PC-3 (cell line): ENCODE data around the gene FOXO4. TPM values are rescaled to one million over a fixed set of nuclear protein-coding genes. Genes with fewer than 3 reads are reported as not detected.

Source experiments
- ATAC-seq: fragments of 200-7000 bp; cut with Tn5 transposase; 2 replicates; pipeline ENCODE4 v1.9.1; 2020; ENCODE audit warnings: mild to moderate bottlenecking, moderate library complexity
- BruUV-seq: library from RNA; stranded (reverse); fragments of 400-500 nt; replicated peaks from 2 replicates; lab custom pipeline; 2021; lab: Mats Ljungman, UMichigan
- CTCF ChIA-PET: fragments of 300-600 bp; sonication (Branson Sonifier 250); formaldehyde crosslinking; loops from one replicate; lab custom pipeline; 2022; ENCODE audit warnings: antibody characterized with exemption; lab: Charles Lee
- POLR2A ChIA-PET: fragments of 300-600 bp; sonication (Branson Sonifier 250); formaldehyde crosslinking; loops from one replicate; lab custom pipeline; 2022; ENCODE audit warnings: antibody characterized with exemption; ENCODE audit not compliant: unreplicated experiment; lab: Charles Lee
- DNase-seq: peaks from one replicate; pipeline ENCODE4 v3.0.0-alpha.2; 2015
- H2AFZ ChIP-seq: fragments of 300-600 bp; sonication (generic); 2 replicates; pipeline ENCODE4 v1.6.0; 2016; ENCODE audit warnings: antibody characterized with exemption, low read length
- H3F3A ChIP-seq: fragments of 300-600 bp; sonication (generic); one replicate; pipeline ENCODE4 v1.6.0; 2017; ENCODE audit warnings: antibody characterized with exemption, low read length, control low read depth, mild to moderate bottlenecking; ENCODE audit not compliant: unreplicated experiment
- H3K27ac ChIP-seq: fragments of 300-600 bp; sonication (generic); 2 replicates; pipeline ENCODE4 v1.5.1; 2016; ENCODE audit warnings: mild to moderate bottlenecking, low read length
- H3K27me3 ChIP-seq: fragments of 300-600 bp; sonication (generic); 2 replicates; pipeline ENCODE4 v1.6.1; 2016; ENCODE audit warnings: low read length, mixed read lengths
- H3K36me3 ChIP-seq: fragments of 300-600 bp; sonication (generic); 2 replicates; pipeline ENCODE4 v1.6.1; 2016; ENCODE audit warnings: low read depth, mixed run types, low read length, mixed read lengths
- H3K4me1 ChIP-seq: fragments of 300-600 bp; sonication (generic); 2 replicates; pipeline ENCODE4 v1.5.1; 2016; ENCODE audit warnings: low read length; ENCODE audit not compliant: insufficient read depth
- H3K4me2 ChIP-seq: fragments of 300-600 bp; sonication (generic); 2 replicates; pipeline ENCODE4 v1.6.0; 2016; ENCODE audit warnings: low read length
- H3K4me3 ChIP-seq: fragments of 300-600 bp; sonication (generic); 2 replicates; pipeline ENCODE4 v1.5.1; 2016; ENCODE audit warnings: mild to moderate bottlenecking, low read length, mixed read lengths
- H3K79me2 ChIP-seq: fragments of 300-600 bp; sonication (generic); 2 replicates; pipeline ENCODE4 v1.6.1; 2017; ENCODE audit warnings: low read length, mixed read lengths
- H3K9ac ChIP-seq: fragments of 300-600 bp; sonication (generic); 2 replicates; pipeline ENCODE4 v1.6.0; 2016; ENCODE audit warnings: mild to moderate bottlenecking, low read length
- H3K9me2 ChIP-seq: fragments of 300-600 bp; sonication (generic); replicated peaks from 2 replicates; pipeline ENCODE4 v1.6.1; 2016; ENCODE audit warnings: mixed run types, low read length, mixed read lengths
- H3K9me3 ChIP-seq: fragments of 300-600 bp; sonication (generic); 2 replicates; pipeline ENCODE4 v1.6.1; 2016; ENCODE audit warnings: low read length, mixed read lengths
- H4K20me1 ChIP-seq: fragments of 300-600 bp; sonication (generic); 2 replicates; pipeline ENCODE4 v1.6.1; 2016; ENCODE audit warnings: low read length, mixed read lengths
- CTCF ChIP-seq: fragments of 300-600 bp; sonication (generic); conservative IDR thresholded peaks from 2 replicates; pipeline ENCODE4 v1.5.1; 2017; ENCODE audit warnings: antibody characterized with exemption, low read depth, mild to moderate bottlenecking, low read length
- EZH2 ChIP-seq: fragments of 300-600 bp; sonication (generic); IDR thresholded peaks from one replicate; pipeline ENCODE4 v1.6.1; 2017; ENCODE audit warnings: antibody characterized with exemption, mild to moderate bottlenecking, low read length; ENCODE audit not compliant: unreplicated experiment
- EZH2phosphoT487 ChIP-seq: fragments of 300-600 bp; sonication (generic); IDR thresholded peaks from 2 replicates; pipeline ENCODE4 v1.6.1; 2018; ENCODE audit warnings: mild to moderate bottlenecking, antibody characterized with exemption, low read length, borderline replicate concordance
- intact Hi-C: fragments of 100-400 bp; cut with micrococcal nuclease; formaldehyde crosslinking; loops from 2 replicates; pipeline ENCODE4 v1.9.0; 2023
- total RNA-seq: library from RNA; depleted of rRNA; stranded (reverse); fragments of >200 nt; gene quantifications from 2 replicates; pipeline ENCODE4 v1.2.3, GENCODE V29; 2014

FOXO4 gene
- total RNA-seq, 1 experiment from 2014 or later: 5.1 TPM

- Histone ChIP-seq H3K9me2 (no peaks in the 10 kb centered on the region), H2AFZ (peak within 1 kb of the TSS; percentile 98), H3K9ac (peak within 1 kb of the TSS; percentile 95), H3F3A (no peaks in the 10 kb centered on the region), H3K9me3 (no peaks in the 10 kb centered on the region), H4K20me1 (no peaks in the 10 kb centered on the region), H3K36me3 (no peaks in the 10 kb centered on the region; the same call in 1 of the 2 replicates), H3K4me2 (peak within 1 kb of the TSS; percentile 89), H3K4me1 (peaks cover 9% of the 10 kb centered on the region; the same call in 1 of the 2 replicates), H3K27me3 (no peaks in the 10 kb centered on the region), H3K27ac (peak within 1 kb of the TSS; percentile 29), H3K79me2 (peaks cover 12% of the 10 kb centered on the region; the same call in 1 of the 2 replicates), H3K4me3 (peak within 1 kb of the TSS; percentile 94)
- TF ChIP-seq EZH2: no peak
- no peak for TF ChIP-seq CTCF
- TF ChIP-seq EZH2phosphoT487: no peak
- ChIA-PET POLR2A (interaction anchor here (0.6 to 0.7 kb wide), 3 partner anchors 26 to 165 kb away, joined by 3 to 8 read pairs (median 3); partner anchors contain the start of gene NONO), CTCF (interaction anchor here (0.6 kb wide), 1 partner anchor 165 kb away, joined by 3 read pairs; no protein-coding TSS in a partner anchor)
- TSS peak; percentile 31 for BruUV-seq
- ATAC-seq: peak; percentile 97
- intact Hi-C loops: no loop called here
- DNase-seq: peak; percentile 67
Measured at GRCh38 chrX:71118032-71118984, 22.7 kb downstream of the FOXO4 start, which contains the start of gene MED12. Gene MED12 (plus strand): TSS chrX:71118596. CDS start chrX:71118755, 159 bp downstream.

- Histone ChIP-seq H3K4me3 (peak overlapping the region; percentile 94), H3K79me2 (peaks cover 12% of the 10 kb centered on the region; the same call in 1 of the 2 replicates), H3K9me3 (no peaks in the 10 kb centered on the region), H3F3A (no peaks in the 10 kb centered on the region), H3K9me2 (no peaks in the 10 kb centered on the region), H3K4me2 (peak overlapping the region; percentile 89), H3K4me1 (peaks cover 9% of the 10 kb centered on the region; the same call in 1 of the 2 replicates), H3K27ac (no peak overlapping the region), H4K20me1 (no peaks in the 10 kb centered on the region), H3K27me3 (no peaks in the 10 kb centered on the region), H3K9ac (peak overlapping the region; percentile 95), H3K36me3 (no peaks in the 10 kb centered on the region; the same call in 1 of the 2 replicates), H2AFZ (peak overlapping the region; percentile 98)
- ChIA-PET POLR2A (interaction anchor here (0.5 to 0.6 kb wide), 3 partner anchors 25 to 164 kb away, joined by 3 to 13 read pairs (median 8); partner anchors contain the start of genes NONO and SNX12), CTCF (interaction anchor here (0.6 kb wide), 1 partner anchor 164 kb away, joined by 3 read pairs; no protein-coding TSS in a partner anchor)
- intact Hi-C loops: no loop called here
- BruUV-seq: no TSS peak
- TF ChIP-seq EZH2phosphoT487 (no peak), CTCF (no peak), EZH2 (no peak)
- DNase-seq (no peak), ATAC-seq (peak; percentile 35)
Measured at GRCh38 chrX:71118985-71119535, 23.4 kb downstream of the FOXO4 start.
